ENCODE results near the gene SARM1.

Gene SARM1

GRCh38 chr17:28397687-28398279, 26.3 kb downstream of the SARM1 start:
- no peaks in the 10 kb centered on the region for H3K27me3 ChIP-seq (replicated peaks)
- no peak for TF ChIP-seq CTCF (IDR thresholded peaks at IDR 0.05; ENCODE audit: low read depth, low read length, missing control alignments)
- H3K4me3 ChIP-seq (ENCODE audit: low read depth, low read length), result no peak overlapping the region
- no peaks in the 10 kb centered on the region for H3K36me3 ChIP-seq (replicated peaks)
- H3K27ac ChIP-seq, result no peak overlapping the region
- DNase-seq, result no peak
- in situ Hi-C loops (cut with HindIII; ENCODE audit: low pct_ligation_motif_present, low sequenced_read_pairs), result no loop called here

GRCh38 chr17:28398280-28398981, 26.9 kb downstream of the SARM1 start:
- H3K36me3 ChIP-seq (replicated peaks), result no peaks in the 10 kb centered on the region
- no peak overlapping the region for H3K27ac ChIP-seq
- no peak overlapping the region for H3K4me3 ChIP-seq (ENCODE audit: low read depth, low read length)
- H3K27me3 ChIP-seq (replicated peaks), result no peaks in the 10 kb centered on the region
- in situ Hi-C loops (cut with HindIII; ENCODE audit: low pct_ligation_motif_present, low sequenced_read_pairs), result no loop called here
- DNase-seq, result no peak
- no peak for TF ChIP-seq CTCF (IDR thresholded peaks at IDR 0.05; ENCODE audit: low read depth, low read length, missing control alignments)

- in situ Hi-C loops (cut with HindIII; ENCODE audit: low pct_ligation_motif_present, low sequenced_read_pairs), result no loop called here
- DNase-seq, result no peak
Measured at GRCh38 chr17:28399808-28400207, 28.3 kb downstream of the SARM1 start.

GRCh38 chr17:28402224-28402630, 30.7 kb downstream of the SARM1 start:
- no peak for TF ChIP-seq CTCF (IDR thresholded peaks at IDR 0.05; ENCODE audit: low read depth, low read length, missing control alignments)
- Histone ChIP-seq H3K36me3 (replicated peaks) (no peaks in the 10 kb centered on the region), H3K27me3 (replicated peaks) (no peaks in the 10 kb centered on the region), H3K4me3 (ENCODE audit: low read depth, low read length) (no peak overlapping the region), H3K27ac (no peak overlapping the region)
- in situ Hi-C loops (cut with HindIII; ENCODE audit: low pct_ligation_motif_present, low sequenced_read_pairs), result no loop called here
- DNase-seq, result no peak

More at GRCh38 chr17:28399808-28400207, 28.3 kb downstream of the SARM1 start:
- no peaks in the 10 kb centered on the region for H3K27me3 ChIP-seq (replicated peaks)
- H3K27ac ChIP-seq, result no peak overlapping the region
- no peak overlapping the region for H3K4me3 ChIP-seq (ENCODE audit: low read depth, low read length)
- H3K36me3 ChIP-seq (replicated peaks), result no peaks in the 10 kb centered on the region
- TF ChIP-seq CTCF (IDR thresholded peaks at IDR 0.05; ENCODE audit: low read depth, low read length, missing control alignments), result no peak

- Histone ChIP-seq H3K36me3 (replicated peaks) (no peaks in the 10 kb centered on the region), H3K4me3 (ENCODE audit: low read depth, low read length) (no peak overlapping the region), H3K27me3 (replicated peaks) (no peaks in the 10 kb centered on the region), H3K27ac (no peak overlapping the region)
- TF ChIP-seq CTCF (IDR thresholded peaks at IDR 0.05; ENCODE audit: low read depth, low read length, missing control alignments), result no peak
- in situ Hi-C loops (cut with HindIII; ENCODE audit: low pct_ligation_motif_present, low sequenced_read_pairs), result no loop called here
- DNase-seq, result no peak
Measured at GRCh38 chr17:28402844-28403243, 31.4 kb downstream of the SARM1 start.
